SJSA1 (cell line): ENCODE measurements around the gene CDK14. TPM values are rescaled to one million over a fixed set of nuclear protein-coding genes. Genes with fewer than 3 reads are reported as not detected.

ENCODE experiments used
- DNase-seq, 2 experiments: peaks; one replicate each; pipeline ENCODE4 v3.0.0-alpha.2; 2015 to 2020; ENCODE audit warnings: low spot score in 2 of 2, low read depth in 1 of 2
- H3K27ac ChIP-seq: fragments of 250-450 bp; sonication (Bioruptor Pico); 2 replicates; pipeline ENCODE4 v1.5.1; 2020; ENCODE audit warnings: mild to moderate bottlenecking, moderate library complexity
- H3K27me3 ChIP-seq: fragments of 250-450 bp; sonication (Bioruptor Pico); replicated peaks from 2 replicates; pipeline ENCODE4 v1.5.1; 2020; ENCODE audit warnings: mild to moderate bottlenecking, moderate library complexity
- H3K36me3 ChIP-seq: fragments of 250-450 bp; sonication (Bioruptor Pico); 2 replicates; pipeline ENCODE4 v1.5.1; 2020; ENCODE audit warnings: mild to moderate bottlenecking
- H3K4me1 ChIP-seq: fragments of 250-450 bp; sonication (Bioruptor Pico); replicated peaks from 2 replicates; pipeline ENCODE4 v1.6.1; 2021; ENCODE audit warnings: mild to moderate bottlenecking
- H3K4me3 ChIP-seq: fragments of 250-450 bp; sonication (Bioruptor Pico); 2 replicates; pipeline ENCODE4 v1.5.1; 2020; ENCODE audit warnings: mild to moderate bottlenecking
- H3K9me3 ChIP-seq: fragments of 250-450 bp; sonication (Bioruptor Pico); replicated peaks from 2 replicates; pipeline ENCODE4 v1.5.1; 2020; ENCODE audit warnings: mild to moderate bottlenecking
- total RNA-seq: library from RNA; depleted of rRNA; stranded (reverse); fragments of >200 nt; shearing (Covaris generic); gene quantifications from 2 replicates; pipeline ENCODE4 v1.2.3, GENCODE V29; 2014

Gene CDK14
- total RNA-seq, 1 experiment from 2014 or later = 20.8 TPM

DNA sequence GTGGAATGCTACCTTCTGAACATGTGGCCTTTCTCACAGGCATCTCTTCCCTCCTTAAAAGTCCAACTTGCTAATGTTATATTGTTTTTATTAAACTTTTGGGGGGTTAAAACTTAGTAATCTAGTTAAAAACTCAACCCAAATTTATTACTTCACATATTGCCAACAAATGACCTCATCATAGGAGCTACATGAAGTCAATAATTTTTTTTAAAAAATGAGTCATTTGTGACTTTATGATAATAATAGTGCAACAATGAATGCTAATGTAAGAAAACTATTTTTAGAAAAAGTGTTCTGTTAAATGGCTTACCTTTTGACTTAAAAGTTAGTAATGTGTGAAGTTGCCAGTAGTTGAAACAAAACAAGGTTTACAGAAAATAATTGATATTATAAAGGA is 342.2 kb downstream of the CDK14 start:
- DNase-seq = no peak

DNA sequence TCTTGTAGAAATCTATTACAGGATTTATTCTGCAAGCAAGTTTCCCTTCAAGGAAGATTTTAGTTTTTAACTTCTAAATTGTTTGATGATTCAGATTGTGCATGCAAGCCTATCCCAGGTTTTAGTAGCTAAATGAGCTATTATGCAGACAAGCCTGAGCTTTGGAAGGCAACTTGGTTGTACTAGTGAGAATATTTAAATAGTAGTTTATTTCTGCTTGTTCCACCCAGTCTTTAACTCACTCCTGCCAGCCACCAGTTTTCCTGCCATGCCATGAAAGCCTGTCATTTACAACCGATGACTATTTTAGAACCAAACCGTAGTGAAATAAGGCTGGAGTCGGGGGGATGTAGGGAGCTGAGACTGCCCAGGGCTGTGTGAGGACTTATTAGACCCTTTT is 343.5 kb downstream of the CDK14 start:
- H3K27ac ChIP-seq = no peak overlapping the region
- no peaks in the 10 kb centered on the region for H3K27me3 ChIP-seq
- no peak for DNase-seq
- no peaks in the 10 kb centered on the region for H3K4me1 ChIP-seq
- no peaks in the 10 kb centered on the region for H3K9me3 ChIP-seq
- H3K36me3 ChIP-seq = no peaks in the 10 kb centered on the region
- no peak overlapping the region for H3K4me3 ChIP-seq

More for the DNA sequence above, 342.2 kb downstream of the CDK14 start:
- no peaks in the 10 kb centered on the region for H3K27me3 ChIP-seq
- H3K9me3 ChIP-seq = no peaks in the 10 kb centered on the region
- no peaks in the 10 kb centered on the region for H3K4me1 ChIP-seq
- H3K36me3 ChIP-seq = no peaks in the 10 kb centered on the region
- H3K4me3 ChIP-seq = no peak overlapping the region
- no peak overlapping the region for H3K27ac ChIP-seq

DNA sequence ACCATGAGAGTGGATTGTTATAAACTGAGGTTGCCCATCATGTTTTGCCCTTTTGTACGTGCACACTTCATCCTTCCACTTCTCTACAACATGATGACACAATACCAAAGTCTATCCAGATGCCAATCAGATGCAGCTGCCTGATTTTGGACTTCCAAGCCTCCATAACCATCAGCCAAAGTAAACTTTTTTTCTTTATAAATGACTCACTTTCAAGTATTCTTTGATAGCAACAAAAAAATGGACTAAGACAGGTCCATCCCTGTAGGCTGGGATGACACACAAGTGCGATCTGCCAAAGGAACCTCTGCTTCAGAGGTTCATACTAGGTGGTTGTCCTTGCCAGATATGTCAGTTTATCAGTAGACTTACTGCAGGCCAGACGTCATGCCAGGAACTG is 347.9 kb downstream of the CDK14 start:
- Histone ChIP-seq H3K36me3 (no peaks in the 10 kb centered on the region), H3K9me3 (no peaks in the 10 kb centered on the region), H3K27me3 (no peaks in the 10 kb centered on the region), H3K4me1 (no peaks in the 10 kb centered on the region), H3K27ac (no peak overlapping the region), H3K4me3 (no peak overlapping the region)
- no peak for DNase-seq

DNA sequence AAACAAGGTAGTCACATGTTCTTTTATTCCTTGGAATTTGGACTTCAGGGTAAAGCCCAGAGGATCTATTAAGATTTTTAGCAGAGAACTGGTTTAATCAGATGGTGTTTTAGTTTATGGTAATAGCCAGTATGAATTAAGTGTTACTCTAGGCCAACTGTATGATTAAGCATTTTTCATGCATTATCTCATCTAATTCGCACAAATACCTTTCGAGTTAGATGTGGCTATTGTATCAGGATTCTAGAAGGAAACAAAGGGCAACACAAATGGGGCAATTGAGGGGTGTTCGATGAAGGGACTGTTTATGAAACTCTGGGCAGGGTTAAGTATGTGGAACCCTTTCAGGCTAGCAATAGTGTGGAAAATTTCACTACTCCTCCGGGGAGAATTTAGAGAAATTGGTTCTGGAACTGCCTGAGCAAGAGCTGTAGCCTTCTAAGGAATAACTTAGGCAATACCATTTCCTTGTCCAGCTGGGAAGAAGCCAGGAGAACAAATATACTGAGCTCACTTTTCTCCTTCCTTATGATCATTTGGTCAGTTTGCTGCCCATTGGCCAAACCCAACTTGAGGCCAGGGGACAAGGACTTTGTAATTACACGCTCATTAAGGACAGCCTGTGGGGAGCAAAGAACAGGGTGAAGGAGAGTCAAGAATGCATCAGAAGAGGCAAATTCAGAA is 349.1 kb downstream of the CDK14 start:
- H3K4me3 ChIP-seq = no peak overlapping the region
- no peaks in the 10 kb centered on the region for H3K9me3 ChIP-seq
- no peak overlapping the region for H3K27ac ChIP-seq
- H3K36me3 ChIP-seq = no peaks in the 10 kb centered on the region
- H3K27me3 ChIP-seq = no peaks in the 10 kb centered on the region
- no peaks in the 10 kb centered on the region for H3K4me1 ChIP-seq
- DNase-seq = no peak

DNA sequence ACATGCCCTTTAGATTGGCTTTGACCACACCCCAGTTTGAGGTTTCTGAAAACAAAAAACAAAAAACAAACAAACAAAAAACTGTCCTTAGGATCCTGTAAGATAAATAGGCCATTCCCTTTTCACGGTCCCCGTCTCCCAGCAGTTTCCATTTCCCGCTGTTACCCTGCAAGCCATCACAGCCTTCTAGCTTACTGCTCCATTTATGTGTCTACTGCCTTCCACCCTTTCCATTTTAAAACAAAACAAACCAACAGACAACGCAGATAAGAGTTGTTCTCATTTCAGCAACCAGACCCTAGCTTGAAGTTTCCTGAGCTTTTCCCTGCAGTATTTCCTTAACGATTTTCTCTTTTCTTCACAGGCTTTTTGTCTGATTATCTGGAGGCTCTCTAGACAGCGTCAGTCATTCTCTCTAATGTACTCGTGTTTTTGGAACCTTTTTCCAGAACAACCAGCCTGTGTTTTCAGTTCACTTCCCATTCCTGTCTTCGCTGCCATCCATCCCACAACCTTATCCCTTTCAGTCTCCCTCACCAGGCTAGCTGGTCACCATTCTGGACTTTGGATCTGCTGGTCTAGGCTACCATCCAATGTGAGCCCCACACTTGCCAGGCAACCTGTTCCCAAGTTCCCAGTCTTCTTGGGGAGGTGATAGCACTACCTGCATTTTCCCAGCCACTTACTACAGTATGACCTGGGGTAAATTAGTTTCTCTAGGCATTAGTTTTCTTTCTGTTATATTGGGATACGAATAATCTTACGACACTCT is 350.8 kb downstream of the CDK14 start:
- DNase-seq = no peak
- Histone ChIP-seq H3K4me3 (no peak overlapping the region), H3K36me3 (no peaks in the 10 kb centered on the region), H3K27me3 (no peaks in the 10 kb centered on the region), H3K9me3 (no peaks in the 10 kb centered on the region), H3K27ac (no peak overlapping the region), H3K4me1 (no peaks in the 10 kb centered on the region)

DNA sequence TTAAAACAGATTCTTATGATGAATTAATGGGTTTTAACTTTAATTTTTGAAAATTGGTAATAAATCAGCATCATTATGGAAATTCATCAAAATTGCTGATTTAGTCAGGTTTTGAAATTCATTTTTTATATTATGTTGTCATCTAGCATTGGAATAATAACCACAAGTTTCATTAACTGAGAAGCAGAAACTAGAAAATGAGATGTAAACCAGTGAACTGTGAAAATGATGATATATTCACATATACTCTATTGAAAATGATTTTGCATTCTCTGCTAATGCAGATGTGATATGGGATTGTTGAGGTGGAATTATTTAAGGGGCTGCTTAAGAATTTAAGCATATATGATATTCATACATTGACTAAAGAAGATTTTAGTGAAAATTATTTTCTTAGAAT is 352.0 kb downstream of the CDK14 start:
- Histone ChIP-seq H3K4me3 (no peak overlapping the region), H3K9me3 (no peaks in the 10 kb centered on the region), H3K27me3 (no peaks in the 10 kb centered on the region), H3K27ac (no peak overlapping the region), H3K36me3 (no peaks in the 10 kb centered on the region), H3K4me1 (no peaks in the 10 kb centered on the region)
- DNase-seq = no peak

DNA sequence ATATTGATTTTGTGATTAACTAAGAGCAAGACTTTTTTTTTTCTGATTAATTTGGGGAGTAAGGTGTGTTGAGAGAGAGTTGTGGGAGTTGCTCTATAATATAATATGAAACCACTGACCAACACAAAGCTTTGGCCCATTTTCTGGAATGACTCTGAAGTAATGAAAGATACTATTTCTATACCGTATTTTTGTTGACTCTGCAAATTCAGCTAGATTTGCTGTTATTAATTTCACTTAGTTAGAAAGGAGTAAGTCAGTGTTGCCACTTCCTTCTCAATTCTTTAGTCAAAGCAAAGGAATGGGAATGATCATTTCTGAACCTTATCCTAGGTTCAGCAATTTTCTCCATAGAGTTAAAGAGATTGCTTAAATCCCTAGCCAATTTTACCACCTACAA is 355.1 kb downstream of the CDK14 start:
- H3K27me3 ChIP-seq = no peaks in the 10 kb centered on the region
- H3K36me3 ChIP-seq = no peaks in the 10 kb centered on the region
- H3K9me3 ChIP-seq = no peaks in the 10 kb centered on the region
- DNase-seq = no peak
- no peak overlapping the region for H3K27ac ChIP-seq
- H3K4me1 ChIP-seq = no peaks in the 10 kb centered on the region
- H3K4me3 ChIP-seq = no peak overlapping the region

DNA sequence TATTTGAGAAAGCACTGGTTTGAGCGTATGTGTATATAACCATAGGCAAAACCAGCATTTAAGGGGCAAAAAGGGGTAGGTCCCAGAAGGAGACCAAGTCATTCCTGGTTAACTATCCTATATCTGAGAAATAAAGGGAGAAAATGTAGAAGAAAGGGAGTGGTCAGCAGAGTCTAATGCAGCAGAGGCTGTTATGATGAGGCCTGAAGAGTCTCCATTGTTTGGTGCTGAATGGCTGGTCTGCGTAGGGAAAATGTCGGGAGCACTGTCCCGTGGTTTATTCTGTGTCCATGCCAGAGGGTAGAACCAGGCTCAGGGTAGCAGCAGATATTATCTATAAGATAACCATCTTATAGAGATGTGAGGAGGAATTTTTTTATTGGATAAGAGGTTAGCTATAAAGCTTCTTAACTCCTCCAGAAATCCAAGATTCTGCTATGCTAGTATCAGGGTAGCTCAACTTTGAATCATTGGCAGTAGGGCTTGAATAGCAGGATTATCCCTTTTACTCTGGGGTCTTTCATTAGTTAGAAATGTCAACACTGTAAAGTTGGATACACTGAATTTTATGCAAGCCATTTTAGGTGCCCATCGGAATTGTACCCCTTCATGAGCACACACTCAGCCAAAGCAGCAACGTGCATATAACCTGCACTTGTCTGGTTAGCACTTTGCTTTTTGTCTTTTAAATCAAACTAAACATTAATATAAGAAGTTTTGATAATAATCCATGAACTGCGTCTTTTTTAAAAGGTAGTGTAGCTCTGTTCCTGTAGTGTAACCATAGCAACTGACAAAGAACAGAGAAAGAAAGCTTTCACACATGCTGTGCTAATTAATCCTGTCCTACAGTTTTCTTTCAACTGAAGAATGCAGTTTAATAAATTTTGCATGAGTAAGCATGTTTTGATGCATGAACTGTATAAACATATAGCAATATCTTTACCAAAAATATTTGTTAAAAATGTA is 356.1 kb downstream of the CDK14 start:
- no peak for DNase-seq
- no peaks in the 10 kb centered on the region for H3K36me3 ChIP-seq
- H3K9me3 ChIP-seq = no peaks in the 10 kb centered on the region
- no peaks in the 10 kb centered on the region for H3K27me3 ChIP-seq
- H3K4me1 ChIP-seq = no peaks in the 10 kb centered on the region
- no peak overlapping the region for H3K4me3 ChIP-seq
- H3K27ac ChIP-seq = no peak overlapping the region

DNA sequence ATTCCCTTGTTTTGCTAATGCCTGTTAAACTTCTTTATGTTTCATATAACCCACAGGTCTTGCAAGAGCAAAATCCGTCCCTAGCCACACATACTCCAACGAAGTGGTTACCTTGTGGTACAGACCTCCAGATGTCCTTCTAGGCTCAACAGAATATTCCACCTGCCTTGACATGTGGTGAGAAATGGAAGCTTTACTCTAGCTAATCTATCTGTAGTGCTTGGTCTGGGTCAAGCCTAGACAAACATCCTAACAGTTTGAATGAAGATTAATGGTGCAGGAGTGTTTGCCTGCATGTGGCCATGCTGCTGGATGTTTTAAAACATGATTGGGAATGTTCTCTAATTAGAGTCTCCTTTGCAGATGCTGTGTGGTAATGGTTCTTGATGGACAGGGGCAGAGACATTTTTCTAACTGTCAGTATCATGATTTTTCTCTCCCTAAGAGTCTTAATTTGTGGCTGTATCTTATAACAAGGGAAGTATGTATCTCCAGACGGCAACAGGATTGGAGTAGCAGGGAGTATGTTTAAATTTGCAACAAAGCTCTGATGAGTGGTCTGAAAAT is 359.6 kb downstream of the CDK14 start:
- Histone ChIP-seq H3K27me3 (no peaks in the 10 kb centered on the region), H3K36me3 (0 out of 2 replicates have a peak, but pooled peaks cover 2% of the 10 kb centered on the region), H3K27ac (no peak overlapping the region), H3K4me3 (no peak overlapping the region), H3K9me3 (no peaks in the 10 kb centered on the region), H3K4me1 (no peaks in the 10 kb centered on the region)
- no peak for DNase-seq

DNA sequence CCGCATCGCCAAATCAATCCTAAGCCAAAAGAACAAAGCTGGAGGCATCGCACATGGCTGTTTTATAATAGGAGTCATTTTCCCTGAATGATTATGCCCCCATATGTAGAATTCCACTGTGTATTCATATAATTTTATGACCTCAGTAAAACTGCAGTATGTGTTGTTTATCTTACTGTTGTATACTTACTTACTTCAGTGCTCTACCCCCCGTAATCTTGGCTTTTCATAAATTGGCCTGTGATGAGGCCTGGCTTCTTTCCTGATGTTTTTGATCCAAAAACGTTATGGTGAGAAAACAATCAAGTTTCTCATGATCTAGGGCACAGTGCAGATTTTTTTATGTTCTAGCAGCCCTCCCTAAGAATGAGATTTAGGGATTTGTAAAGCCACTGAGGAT is 361.8 kb downstream of the CDK14 start:
- no peak overlapping the region for H3K27ac ChIP-seq
- DNase-seq = no peak
- 0 out of 2 replicates have a peak, but pooled peaks cover 2% of the 10 kb centered on the region for H3K36me3 ChIP-seq
- no peaks in the 10 kb centered on the region for H3K4me1 ChIP-seq
- H3K4me3 ChIP-seq = no peak overlapping the region
- H3K9me3 ChIP-seq = no peaks in the 10 kb centered on the region
- H3K27me3 ChIP-seq = no peaks in the 10 kb centered on the region

DNA sequence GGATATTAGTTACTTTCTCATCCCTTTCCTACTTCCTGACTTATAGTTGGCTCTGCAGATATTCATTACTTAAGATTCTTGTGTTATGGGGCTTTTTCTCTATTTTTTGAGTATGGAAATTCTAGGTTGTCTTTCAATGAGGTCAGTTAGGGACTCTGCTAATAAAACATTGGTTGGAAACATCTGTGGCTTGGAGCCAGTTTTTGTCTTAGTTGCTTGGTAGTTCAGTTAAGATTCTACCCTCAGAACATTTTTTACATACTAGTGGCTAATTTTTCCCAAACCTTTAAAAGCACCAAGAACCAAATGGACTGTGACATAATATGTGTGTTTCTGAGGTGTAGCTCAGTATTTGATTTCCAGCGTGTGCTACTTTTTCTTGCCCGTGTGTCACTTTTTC is 362.5 kb downstream of the CDK14 start:
- Histone ChIP-seq H3K27ac (no peak overlapping the region), H3K27me3 (no peaks in the 10 kb centered on the region), H3K36me3 (0 out of 2 replicates have a peak, but pooled peaks cover 2% of the 10 kb centered on the region), H3K4me3 (no peak overlapping the region), H3K9me3 (no peaks in the 10 kb centered on the region), H3K4me1 (no peaks in the 10 kb centered on the region)
- no peak for DNase-seq

DNA sequence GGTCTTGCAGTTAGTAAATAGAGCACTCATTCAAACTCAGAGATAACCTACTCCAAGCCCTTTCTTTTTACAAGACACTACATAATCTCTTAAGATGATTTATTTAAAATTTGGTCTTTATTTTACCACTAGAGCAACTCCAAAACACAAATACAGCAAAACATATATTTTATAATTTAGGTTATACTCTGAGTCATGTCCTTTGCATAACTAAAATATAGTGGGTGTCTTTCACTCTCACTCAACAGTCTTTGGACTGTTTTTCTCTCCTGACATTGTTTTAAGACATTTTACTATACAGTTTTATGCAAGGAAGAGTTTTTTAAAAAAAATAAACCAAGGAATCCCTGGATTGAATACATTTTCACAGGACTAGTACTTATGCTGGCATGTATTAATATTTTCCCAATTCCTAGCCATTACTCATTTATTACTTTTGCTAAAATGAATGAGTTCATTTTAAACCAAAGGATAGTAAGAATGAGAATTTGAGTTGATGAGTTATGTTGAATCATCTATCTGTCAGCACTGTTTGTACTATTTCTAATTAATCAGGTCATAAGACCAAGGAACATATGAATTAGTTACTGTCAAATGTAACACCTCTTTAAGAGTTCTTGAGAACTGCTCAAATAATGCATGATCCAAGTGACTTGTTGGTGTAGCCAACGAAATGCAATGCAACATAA is 365.1 kb downstream of the CDK14 start:
- Histone ChIP-seq H3K27me3 (no peaks in the 10 kb centered on the region), H3K4me3 (no peak overlapping the region), H3K4me1 (no peaks in the 10 kb centered on the region), H3K27ac (no peak overlapping the region), H3K9me3 (no peaks in the 10 kb centered on the region), H3K36me3 (0 out of 2 replicates have a peak, but pooled peaks cover 2% of the 10 kb centered on the region)
- no peak for DNase-seq

DNA sequence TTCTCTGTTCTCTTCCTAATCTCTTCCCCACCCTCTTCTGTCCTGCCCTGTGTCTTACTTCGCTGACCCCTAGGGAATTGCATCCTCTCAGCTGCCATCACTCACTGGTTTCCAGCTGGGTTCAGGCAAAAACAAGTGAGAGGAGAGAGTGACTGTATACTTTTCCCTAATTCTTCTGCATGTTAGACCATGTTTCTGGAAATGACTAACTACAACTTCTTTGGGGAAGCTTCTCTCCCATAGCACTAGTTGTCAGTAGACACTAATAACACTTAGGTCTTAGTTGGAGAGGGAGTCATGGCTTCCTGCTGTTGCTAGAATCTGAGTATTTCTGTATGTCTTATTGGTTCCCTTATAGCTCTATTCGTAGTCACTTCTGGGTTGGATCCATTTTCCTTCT is 369.1 kb downstream of the CDK14 start:
- Histone ChIP-seq H3K36me3 (no peaks in the 10 kb centered on the region), H3K4me3 (no peak overlapping the region), H3K4me1 (no peaks in the 10 kb centered on the region), H3K27me3 (no peaks in the 10 kb centered on the region), H3K27ac (no peak overlapping the region), H3K9me3 (no peaks in the 10 kb centered on the region)
- no peak for DNase-seq
